HFF-Myc (cell line): ENCODE data around the gene TRIP11.

Source experiments
- DNase-seq: peaks from one replicate; pipeline ENCODE4 v3.0.0-alpha.2; 2011; ENCODE audit warnings: low read depth; ENCODE audit errors: extremely low read depth
- H3K4me3 ChIP-seq: replicated peaks from 2 replicates; pipeline ENCODE4 v1.5.1; 2011; ENCODE audit warnings: low read depth, mild to moderate bottlenecking, control low read depth, low read length
- CTCF ChIP-seq: IDR thresholded peaks from 2 replicates; pipeline ENCODE4 v1.5.1; 2012; ENCODE audit warnings: mild to moderate bottlenecking, low read depth, low read length, control low read depth; ENCODE audit errors: missing control alignments

The TRIP11 gene

GRCh38 chr14:91931478-91932088, 108.3 kb downstream of the TRIP11 start:
- no peak for TF ChIP-seq CTCF
- H3K4me3 ChIP-seq = no peak overlapping the region
- DNase-seq = no peak

GRCh38 chr14:91929700-91930099, 110.2 kb downstream of the TRIP11 start:
- no peak overlapping the region for H3K4me3 ChIP-seq
- no peak for DNase-seq
- TF ChIP-seq CTCF = no peak

DNA sequence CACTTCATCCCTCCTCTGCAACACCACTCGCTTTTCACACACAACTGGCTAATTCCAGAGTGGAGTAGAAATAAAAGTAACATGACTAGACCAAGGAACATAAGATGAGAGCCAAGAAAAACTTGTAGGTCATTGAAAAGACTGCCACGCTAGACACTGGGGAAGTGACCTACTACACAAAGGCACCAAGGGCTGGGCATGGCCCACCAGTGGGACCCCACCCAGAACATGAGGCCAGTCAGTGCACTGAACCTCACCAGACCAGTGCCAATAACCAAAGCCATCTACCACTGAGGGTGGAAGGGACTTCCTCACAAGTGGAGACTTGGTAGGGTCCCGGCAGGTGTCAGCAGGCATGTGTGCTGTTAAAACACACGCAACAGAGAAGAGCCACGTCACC, 112.1 kb downstream of the TRIP11 start:
- no peak overlapping the region for H3K4me3 ChIP-seq
- DNase-seq = no peak
- no peak for TF ChIP-seq CTCF

DNA sequence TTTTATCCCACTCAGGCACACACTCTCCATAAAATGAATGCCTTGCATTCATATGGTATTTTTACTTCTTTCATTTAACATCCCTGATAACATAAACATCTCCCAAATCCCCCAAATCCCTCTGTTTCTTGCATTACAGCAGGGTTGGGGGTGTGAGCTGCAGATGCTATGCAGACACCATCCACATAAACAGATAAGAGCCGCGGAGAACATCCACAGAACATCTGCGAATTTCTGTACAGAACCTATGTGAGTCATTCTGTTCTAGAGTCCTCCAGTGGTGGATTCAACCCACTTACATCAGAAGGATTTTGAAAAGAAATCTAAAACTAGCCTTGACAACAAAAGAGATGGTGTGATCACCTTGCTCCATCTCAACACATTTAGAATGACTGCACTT, 112.7 kb downstream of the TRIP11 start:
- TF ChIP-seq CTCF = no peak
- H3K4me3 ChIP-seq = no peak overlapping the region
- no peak for DNase-seq

GRCh38 chr14:91926131-91926890, 113.5 kb downstream of the TRIP11 start:
- H3K4me3 ChIP-seq = no peak overlapping the region
- no peak for TF ChIP-seq CTCF
- no peak for DNase-seq

DNA sequence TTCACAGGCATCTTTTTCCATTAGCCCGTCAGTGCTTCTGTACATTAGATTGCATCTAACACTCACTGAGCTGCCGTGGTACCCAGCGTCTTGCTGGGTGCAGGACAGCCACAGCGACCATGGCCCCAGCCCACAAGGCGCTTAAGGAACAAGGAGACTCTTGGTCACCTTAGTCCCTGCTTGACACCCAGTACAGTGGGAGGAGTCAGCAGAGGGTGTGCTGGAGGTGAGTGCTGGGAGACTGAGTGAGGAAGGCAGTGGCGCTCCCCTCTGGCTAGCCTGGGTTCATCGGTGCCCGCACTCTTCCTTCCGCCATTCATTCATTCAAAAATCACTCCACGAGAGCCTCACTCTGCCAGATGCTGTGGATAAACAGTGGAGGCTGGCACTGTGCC, 114.1 kb downstream of the TRIP11 start:
- DNase-seq = no peak
- H3K4me3 ChIP-seq = no peak overlapping the region
- no peak for TF ChIP-seq CTCF
